NCI-H345 (cell line): ENCODE results near the gene MYO1D.
A peak's percentile ranks its signal among the peaks of the same experiment; 100 is the strongest.
"Not testable (repeated sequence)": the region's sequence is repeated elsewhere in the genome, so short reads cannot be mapped to it uniquely, and the experiment has no call there.

Experiments
- DNase-seq: peaks from one replicate; lab custom pipeline; 2025; lab: John Stamatoyannopoulos, UW

Gene MYO1D

DNA sequence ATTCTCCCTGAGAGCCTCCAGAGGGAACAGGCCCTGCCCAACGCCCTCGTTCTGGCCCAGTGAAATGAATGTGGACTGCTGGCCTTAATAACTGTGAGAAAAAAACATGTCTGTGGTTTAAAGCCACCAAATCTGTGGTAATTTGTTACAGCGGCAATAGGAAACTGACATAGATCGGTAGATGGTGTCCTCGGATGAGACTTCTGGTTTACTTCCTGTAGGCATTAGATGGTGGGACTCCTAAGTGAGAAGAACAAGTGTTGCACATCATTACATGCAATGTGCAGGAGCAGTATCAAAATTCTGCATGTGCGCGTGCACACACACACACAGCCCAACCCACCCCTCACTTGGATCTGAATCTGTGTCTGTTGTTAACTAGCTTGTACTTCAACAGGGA is 348.1 kb downstream of the MYO1D start:
- no peak for DNase-seq

DNA sequence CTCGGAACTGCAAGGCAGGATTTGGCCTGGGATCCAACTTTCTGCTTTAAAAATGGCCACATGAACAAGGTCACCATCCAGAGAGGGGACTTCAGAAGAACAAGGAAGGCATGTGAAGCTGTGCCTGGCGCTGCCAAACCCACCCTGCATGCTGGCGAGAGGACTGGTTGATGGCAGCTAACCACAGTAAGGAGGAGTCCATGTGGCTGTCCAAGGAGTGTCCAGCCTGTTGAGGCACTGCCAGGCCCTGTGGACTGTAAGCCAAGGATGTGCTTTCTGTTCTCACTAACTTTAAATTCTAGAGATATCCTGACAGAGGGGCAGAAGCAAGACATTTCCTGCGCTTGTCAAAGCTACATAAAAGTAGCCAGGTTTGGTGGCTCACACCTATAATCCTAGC is 349.8 kb downstream of the MYO1D start:
- no peak for DNase-seq

DNA sequence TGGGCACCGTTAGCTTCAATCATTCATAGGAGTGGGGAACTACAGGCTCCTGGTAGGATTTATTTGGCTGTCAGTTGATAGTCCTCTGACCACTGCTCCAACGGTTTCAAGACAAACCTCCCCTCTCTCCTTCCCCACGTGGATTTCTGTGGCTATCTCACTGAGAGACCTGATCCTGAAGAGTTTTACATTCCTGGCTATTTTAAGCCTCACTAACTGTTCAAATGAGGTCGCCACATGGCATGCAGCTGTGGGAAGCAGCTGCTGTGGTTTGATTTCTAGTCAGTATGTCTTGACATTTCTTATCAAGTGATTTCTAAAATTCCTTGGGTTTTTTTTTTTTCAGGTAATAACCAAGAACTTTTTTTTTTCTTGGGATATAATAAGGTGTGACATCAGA is 351.8 kb downstream of the MYO1D start:
- no peak for DNase-seq

DNA sequence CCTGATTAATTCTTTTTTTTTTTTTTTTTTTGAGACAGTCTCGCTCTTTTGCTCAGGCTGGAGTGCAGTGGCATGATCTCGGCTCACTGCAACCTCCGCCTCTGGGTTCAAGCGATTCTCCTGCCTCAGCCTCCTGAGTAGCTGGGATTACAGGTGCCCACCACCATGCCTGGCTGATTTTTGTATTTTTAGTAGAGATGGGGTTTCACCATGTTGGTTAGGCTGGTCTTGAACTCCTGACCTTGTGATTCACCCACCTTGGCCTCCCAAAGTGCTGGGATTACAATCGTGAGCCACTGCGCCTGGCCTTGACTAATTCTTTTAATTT is 352.4 kb downstream of the MYO1D start:
- not testable (repeated sequence) for DNase-seq

DNA sequence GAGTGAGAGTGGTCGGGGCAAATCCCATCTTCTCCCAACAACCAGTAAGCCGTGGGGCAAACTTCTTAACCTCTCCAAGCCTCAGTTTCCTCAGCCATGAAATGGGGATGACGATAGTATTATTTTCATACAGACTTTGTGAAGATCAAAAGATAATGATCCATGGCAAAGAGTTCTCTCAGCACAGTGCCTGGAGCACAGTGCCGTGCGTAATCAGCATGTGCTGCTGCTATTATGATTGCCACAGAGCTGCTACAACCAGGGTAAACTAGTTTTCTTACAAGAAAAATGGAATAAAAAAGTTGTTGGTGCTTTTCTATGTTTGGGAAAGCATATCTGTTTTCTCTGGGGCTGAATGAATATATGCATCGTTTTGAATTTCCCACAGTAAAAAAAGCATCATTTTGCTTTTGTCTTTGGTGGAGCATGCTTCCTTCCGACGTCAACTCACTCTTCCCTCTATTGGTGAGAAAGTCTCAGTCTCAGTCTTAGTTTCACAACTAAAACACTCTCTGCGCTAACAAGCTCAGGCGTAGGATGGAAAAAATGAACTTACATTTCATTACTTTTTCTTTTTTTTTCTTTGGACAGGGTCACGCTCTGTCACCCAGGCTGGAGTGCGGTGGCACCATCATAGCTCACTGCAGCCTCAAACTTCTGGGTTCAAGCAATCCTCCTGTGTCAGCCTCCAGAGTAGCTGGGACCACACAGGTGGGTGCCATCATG is 352.9 kb downstream of the MYO1D start:
- DNase-seq = no peak

DNA sequence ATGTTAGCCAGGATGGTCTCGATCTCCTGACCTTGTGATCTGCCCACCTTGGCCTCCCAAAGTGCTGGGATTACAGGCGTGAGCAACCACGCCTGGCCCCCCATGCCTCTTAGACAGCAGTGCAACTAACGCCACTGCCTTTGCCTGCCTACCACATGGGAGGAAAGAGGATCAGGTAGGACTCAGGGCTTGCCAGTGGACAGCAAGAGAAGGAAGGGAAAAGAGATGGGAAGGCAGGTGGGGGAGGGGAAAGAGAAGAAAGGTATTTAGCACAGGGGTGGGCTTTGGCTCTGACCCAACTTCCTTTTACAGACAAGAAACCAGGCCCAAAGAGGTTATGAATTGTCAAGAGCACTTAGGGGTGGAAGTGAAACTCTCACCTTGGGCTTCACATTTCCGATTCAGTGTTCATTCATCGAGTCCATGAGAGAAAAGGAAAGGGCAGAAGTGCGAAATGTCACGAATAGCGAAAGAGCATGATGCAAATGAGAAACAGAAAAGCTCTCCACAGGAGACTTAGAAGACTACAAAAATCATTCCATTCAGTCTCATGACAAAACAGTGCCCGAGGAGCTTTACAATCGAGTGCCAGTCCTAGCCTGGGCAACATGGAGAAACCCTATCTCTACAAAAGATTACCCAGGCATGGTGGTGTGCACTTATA is 353.8 kb downstream of the MYO1D start:
- DNase-seq = peak; percentile 11

DNA sequence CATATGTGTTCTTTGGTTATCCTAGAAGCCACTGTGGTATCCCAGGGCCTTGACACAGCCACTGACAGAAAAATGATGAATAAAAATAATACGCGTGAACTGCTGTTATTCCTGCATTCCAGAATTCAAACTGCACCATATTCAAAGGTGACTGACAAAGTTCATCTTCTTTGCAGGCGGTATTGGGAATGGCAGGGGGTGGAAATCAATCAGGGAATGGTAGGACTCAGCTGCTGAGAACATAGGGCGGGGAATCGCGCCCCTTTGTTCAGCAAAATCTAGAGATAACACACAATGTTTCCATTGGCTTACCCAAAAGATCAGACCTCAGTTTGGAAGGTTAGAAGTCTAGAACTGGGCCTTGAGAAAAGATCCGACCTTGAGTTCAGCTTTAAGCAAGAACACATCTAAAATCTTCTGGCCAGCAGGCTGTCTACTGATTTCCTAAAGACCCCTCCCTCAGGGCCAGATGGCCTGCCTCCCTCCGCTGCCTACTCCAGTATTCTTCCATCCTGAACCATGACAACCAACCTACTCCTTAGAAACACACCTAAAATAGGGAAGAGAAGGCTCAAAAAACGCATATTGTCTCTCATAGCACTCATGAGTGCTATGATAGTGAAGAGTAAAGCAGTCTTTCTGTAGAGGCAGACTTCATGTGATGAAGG is 356.1 kb downstream of the MYO1D start:
- DNase-seq = no peak

DNA sequence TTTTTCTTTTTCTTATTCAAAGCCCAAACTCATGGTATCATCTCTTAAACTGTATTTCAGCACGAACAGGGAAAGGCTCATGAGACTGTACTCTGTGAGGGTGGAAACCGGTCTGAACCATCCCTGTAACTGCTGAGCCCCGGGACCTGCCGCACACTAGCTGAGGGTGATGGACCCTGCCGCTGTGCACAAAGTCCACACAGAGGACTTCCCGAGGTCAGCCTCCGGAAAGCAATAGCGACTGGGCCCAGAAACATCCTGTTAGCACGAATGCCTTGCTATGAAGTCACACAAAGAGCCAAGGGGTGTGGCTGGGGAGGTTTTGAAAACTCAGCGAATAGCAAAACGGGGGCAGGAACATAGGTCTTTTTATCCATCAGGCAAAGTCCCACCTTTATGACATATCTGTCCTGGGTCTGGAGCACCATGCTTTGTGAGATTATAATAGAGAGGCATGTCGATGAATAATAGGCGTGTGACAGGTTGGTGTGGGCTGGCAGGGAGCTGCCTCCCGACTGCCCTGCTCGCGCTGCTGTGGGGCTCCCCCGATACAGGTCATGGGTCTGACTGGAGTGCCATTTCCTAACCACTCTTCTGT is 356.7 kb downstream of the MYO1D start:
- peak; percentile 29 for DNase-seq

DNA sequence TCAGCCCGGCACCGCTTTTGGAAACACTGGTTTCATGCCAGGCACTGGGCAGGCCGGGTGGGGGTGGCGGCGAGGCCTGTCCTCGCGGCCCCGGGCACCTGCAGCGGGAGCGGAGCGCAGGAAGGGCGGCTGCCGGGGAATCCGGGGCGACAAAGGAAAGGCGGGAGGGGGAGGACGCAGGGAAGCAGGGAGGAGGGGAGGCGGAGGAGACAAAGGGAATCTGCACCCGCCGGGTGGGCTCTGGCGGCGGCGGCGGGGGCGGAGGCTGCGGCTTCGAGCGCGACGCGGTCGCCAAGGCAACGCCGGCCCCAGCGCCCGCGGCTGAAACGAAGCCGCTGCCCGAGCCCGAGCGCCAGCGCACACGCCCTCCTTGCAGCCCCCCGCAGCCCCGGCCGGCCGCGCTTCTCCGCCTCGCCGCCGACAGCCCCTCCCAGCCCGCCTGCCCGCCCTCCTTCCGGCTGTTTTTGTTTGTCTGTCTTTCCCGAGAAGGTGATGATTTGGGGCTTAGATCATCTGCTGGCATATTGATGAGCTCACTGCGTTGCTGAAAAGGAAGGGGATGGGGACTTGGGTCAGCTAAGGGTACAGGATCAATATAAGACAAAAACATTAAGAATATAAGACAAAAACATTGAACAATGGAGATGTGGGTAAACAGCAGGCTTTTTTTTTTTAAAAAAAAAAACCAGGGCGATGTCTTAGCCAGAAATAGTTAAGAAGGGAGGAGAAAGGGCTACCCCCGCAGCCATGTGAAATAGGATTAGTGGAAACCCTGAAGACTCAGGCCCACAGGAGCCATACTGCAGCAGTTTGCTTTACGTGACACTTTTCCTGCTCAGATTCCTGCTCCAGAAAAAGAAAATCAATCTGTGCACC is 357.5 kb downstream of the MYO1D start:
- peak; percentile 85 for DNase-seq

DNA sequence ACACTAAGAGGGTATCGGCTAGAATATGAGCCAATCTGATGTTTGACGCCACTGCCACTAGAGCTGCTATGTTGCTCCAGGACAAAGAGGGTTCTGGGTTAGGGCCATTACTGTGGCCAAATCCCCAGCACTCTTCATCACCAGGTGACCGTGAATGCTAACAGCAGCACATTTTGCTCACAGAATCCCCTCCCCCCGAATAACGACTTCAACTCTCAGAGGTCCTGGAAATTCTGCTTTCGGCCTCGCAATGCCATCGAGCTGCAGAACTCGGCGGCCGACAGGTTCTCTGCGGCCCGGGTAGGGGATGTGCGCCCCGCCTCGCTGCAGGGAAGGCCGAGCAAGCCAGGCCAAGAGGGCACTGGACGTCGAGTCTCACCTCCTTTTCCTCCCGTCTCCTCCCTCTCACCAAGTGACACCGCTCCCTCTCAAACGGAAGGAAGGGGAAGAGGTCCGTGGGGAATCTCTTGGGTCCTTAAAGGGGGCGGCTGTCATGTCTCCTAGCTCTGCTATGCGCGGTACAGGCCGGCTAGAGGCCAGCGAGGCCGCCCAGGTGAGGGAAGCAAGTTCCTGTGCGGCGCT is 358.2 kb downstream of the MYO1D start:
- DNase-seq = no peak

DNA sequence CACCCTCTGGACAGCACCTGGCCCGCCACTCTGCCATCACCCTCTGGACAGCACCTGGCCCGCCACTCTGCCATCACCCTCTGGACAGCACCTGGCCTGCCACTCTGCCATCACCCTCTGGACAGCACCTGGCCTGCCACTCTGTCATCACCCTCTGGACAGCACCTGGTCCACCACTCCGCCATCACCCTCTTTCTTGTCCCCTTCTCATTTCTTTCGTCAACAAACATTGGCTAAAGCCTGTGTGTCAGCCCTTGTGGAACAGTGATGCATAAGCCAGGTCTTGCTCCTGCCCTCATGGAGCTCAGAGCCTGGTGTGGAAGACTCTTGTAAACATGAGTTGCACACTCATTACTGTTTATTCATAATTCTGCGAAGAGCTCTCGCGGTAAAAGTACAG is 358.9 kb downstream of the MYO1D start:
- no peak for DNase-seq

DNA sequence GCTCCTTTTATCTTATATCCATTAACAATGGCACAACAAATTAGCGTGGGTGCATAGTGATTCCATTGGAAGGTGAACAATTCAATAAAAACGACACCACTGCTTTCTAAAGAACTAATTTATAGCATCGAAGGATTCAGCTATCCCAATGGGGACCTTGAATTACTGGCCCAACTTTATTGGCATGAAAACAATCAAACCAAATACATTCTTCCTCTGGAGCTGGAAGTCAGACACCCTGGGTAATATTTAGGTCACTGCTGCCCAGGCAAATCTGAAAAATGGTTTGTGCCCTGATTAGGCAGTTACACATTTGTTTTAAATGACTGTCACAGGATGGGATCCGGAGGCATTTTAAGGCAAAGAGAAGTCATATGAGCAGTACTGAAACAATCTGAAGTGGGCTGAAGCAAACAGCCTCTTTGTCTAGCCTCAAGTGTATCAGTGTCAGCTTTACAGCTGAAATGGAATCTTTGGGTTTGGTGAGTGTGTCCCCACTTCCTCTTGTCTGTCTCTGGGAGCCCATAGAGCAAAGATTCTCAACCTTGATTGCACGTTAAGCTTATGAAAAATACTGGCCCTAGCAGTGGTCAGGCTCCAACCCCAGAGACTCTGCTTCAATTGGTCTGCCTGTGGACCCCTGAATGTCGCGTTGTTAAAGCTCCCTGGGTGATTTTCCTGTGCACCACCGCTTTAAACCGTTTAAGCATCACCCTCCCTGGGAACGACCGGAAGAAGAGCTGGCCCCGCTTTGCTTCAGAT is 359.8 kb downstream of the MYO1D start:
- DNase-seq = peak; percentile 21

DNA sequence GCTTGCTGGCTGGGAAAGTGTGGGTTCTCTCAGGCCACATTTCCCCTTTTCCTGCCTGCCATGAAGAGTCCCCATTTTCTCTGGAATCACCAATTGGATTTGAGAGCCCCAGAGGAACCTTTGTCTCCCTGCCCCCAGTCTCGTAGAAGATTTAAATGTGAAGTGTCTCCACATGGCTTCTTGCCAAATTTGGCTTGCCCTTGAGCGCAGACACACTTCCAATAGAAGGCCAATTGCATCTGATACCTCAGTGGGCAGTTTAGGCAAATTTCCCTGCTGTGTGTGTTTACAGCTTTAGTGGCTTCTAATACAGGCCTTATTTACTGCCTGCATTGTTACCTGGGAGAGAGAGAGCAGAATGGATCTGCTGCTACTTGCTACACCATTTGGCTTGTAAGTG is 360.5 kb downstream of the MYO1D start:
- peak; percentile 94 for DNase-seq

DNA sequence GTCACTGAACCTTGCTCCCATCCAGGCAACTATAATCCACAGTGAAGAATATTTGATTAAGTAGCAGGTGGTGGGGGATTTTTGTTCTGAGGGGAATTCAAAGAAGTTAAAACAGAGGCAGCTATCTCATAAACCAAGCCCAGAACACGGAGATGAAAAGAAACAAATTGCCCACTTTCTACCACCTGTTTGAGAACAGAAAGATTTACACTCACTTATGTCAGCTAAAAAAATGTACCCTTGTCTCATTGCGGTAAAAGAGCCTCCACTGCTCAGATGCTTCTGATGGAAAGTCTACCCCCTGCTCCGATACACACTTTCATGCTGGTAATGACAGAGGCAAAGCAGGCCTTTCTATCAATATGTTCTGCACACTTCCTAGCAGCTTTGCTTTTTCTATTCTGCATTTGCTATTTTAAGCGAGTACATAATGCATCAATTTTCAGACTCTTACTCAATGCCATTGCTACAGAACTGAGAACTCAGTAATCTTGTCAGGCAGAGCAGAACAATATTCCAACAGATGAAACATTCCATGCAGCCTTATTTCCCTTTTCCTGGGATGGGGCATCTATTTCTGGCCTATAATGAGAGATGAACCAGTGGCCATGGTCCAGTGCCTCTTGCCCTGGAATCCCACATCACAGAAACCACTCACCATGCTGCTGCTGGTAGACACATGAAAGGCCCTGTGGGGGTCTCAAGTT is 361.1 kb downstream of the MYO1D start:
- DNase-seq = no peak

DNA sequence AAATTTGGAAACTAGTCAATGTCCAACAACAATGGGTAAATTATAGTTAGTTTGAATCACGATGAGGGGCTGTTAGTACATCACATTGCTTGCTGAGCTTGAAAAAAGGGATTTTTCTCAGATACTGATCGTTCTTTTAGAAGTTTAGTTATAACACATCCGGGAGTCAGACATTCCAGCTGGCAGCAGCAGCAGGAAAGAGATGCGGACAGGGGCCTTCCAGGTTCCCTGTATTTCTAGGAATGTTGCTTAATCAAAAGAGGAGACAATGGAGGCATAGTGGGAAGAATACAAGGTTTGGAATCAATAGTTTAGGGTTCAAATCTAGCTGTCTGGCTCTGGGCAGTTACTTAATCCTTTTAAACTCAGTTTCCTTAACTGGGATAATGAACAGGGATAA is 362.3 kb downstream of the MYO1D start:
- DNase-seq = no peak

DNA sequence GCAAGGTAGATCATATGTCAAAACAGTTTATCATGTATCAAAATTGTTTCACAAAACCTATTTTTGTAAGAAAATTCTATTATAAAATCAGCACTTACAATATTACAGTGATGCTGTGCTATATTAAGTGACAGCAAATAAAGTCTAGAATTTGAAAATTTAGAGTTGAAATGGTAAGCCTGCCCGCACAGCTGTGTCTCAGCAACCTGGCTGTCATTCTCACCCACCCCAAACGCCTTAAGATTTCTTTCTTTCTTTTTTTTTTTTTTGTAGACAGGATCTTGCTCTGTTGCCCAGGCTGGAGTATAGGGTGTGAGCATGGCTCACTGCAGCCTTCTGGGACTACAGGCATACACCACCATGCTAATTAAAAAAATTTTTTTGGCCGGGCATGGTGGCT is 363.3 kb downstream of the MYO1D start:
- no peak for DNase-seq

DNA sequence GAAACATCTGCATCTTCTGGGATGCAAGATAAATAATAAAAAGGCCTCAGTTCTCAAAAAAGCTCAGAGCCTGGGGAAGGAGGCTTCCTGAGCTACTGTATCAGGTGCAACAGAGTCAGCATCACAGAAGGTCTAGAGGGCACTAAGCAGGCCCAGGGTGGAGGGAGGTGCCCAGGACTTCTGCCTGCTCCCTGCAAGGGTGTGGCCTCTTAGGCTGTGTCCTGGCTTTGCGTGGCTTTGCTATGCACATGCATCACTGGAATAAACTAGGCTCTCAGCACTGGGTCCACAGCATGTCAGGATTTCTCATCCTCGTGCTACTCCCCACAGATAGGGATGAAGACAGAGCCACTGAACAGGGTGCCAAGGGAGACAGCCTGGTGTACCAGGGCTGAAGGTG is 364.6 kb downstream of the MYO1D start:
- DNase-seq = no peak

DNA sequence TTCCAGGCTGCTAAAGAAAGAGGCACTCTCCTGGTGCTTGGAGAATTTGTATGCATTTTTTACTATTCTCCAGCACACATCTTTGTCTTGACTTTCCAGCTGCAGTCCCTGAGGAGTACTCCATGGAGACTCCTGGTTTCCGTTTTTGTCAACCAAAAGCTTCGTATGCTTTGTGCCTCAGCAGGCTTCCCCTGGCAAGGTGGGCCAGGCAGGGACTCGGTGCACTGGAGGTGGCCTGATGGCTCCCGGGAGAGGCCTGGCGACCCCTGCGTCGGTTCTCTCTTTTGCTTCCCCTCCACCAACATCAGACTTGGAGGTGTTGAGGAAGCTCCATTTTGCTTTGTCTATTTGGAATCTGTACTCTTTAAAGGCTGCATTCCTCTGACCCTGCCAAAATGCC is 366.5 kb downstream of the MYO1D start:
- DNase-seq = no peak

DNA sequence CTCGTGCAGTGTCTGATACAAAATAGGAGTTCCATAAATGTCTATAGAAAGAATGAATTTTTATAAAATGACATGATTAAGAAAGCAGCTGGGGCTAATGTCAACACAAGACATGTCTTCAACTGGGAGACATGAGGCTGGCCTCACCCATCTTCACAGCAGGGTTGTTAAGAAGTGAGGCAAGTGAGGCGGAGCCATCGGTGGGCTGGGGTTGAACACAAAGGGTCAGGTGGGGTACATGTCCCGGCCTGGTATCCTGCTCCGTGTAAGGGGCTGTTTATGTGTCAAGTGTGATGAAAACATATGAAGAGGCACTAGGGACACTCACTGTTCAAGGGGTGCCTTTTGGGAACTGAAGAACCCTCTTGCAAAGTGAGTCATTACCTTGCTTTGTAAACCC is 368.0 kb downstream of the MYO1D start:
- no peak for DNase-seq
